ENCODE results near the gene IQCH.
A peak's percentile ranks its signal among the peaks of the same experiment; 100 is the strongest.
"Not testable (repeated sequence)": the region's sequence is repeated elsewhere in the genome, so short reads cannot be mapped to it uniquely, and the experiment has no call there.

Gene IQCH

DNA sequence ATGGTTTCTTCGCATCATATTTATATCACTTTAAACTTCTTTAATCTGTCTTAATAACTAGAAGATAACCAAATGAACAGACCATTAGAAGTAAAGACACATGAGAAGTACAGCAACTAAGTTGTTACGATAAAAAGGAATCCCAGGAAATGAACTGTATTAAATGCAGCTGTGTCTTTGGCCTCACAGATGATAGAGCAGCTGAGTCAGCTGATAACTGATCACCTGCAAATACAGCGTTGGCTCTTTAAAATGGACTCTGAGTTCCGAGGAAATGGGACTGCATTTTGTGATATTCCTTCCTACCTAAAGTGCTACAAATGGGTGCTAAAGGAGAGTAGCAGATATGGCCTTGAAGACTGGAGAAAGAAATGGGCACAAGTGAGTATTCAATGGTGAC lies 145.3 kb downstream of the IQCH start:
- no peak for DNase-seq

DNA sequence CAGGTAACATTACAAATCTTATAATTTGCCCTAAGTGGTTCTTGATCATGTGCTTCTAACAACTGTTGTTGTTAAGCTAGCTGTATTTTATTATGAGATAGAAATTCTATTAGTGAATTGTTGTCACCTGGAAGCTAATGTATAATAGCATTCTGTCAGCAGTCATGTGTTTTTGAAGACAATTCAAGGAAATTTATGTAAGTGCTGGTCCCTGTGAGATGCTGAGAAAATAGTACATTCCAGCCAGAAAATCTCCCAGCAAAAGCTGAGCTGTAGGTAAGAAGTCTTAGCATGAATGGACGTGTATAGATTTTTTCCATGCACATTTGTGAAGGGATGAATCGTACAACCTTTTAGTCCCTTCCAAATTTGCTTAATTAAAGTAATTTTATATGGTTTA lies 146.3 kb downstream of the IQCH start:
- DNase-seq = no peak

DNA sequence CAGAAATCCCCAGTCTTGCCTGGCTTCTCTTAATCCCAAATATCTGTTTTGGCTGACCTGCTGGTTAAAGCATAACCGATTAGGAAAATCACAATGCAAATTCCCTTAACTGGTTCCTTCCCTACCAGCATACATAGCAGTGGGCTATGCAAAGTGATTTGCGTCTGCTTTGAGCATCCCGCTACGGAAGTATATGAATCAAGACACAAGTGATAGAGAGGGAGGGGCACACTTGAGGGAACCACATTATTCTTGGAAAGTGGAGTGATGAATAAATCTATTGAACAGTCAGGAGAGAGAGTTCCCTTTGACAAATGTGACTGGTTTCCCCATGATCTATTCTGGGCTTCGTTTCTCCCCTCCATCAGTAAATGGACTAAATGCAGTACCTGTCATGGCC lies 146.8 kb downstream of the IQCH start:
- no peak for DNase-seq

DNA sequence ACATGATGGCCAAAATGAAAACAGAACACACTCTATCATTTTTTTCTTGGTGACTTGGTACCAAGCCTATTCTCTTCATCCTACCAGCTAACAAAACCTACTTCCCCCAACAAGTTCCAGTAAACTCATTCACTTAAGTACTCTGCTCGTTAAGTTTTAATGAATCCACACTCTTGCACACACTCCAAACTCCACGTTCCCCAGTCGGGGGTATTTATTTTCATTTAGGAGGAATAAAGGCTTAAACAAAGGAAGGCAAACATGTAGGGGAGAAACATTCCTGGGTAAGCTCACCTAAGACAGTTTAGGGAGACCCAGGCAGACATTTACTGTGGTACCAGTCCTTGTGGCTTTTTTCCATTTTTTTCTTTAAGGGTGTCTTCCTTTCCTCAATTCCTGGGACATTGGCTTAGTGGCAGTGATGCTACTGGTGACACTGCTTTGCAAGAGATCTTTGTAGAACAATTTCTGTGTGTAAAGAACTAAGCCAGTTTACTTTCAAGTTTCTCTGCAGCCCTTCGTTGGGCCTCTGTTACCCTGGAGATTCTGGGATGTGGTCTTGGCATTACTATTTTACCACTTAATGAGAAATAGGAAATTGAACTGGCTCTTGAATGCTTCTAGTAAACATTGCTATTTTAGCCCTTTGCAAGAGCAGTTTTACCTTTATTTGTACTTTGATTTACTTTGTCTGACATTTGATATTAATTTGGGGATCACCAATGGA lies 149.0 kb downstream of the IQCH start:
- DNase-seq = no peak

DNA sequence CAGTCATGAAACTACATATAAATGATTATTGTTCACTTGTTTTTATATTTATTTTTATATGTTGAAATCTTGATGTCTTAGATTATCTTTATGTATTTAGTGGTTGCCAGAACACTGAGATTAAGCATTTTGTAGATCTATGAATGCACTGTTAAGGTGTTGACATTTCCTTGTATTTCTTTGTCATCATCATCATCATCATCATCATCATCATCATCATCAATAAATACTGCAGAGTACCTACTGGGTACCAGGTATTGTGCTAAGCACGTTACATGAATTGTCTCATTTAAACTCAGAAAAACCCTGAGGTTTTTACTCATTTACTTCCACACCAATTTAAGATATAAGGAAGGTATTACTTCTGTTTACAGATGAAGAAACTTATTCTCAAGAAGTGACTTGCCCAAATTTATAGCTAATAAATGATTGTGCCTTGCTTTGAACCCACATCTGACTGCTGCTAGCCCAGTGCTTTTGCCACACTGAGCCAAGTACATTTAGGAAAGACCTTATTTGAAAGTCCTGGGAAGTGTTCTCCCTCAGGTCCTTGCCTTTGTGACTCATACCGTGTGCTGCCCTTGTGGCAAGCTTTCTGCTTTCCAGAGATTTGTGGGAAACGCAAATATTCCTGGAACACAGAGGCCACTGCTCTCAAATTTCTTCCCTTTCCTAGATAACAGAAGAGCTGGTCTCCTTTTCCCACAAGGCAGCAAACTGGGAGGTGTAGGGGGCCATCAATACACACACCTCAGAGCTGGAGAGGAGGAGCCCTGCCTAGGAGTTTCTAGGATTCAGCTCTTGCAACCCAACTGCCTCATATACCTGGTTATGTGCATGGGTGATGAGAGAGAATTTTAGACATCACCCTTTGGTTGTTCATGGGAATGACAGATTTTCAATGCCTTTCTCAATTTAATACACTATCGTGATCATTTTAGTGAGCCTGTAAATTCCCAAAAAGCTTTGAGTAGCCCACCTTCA lies 150.9 kb downstream of the IQCH start:
- DNase-seq = no peak

DNA sequence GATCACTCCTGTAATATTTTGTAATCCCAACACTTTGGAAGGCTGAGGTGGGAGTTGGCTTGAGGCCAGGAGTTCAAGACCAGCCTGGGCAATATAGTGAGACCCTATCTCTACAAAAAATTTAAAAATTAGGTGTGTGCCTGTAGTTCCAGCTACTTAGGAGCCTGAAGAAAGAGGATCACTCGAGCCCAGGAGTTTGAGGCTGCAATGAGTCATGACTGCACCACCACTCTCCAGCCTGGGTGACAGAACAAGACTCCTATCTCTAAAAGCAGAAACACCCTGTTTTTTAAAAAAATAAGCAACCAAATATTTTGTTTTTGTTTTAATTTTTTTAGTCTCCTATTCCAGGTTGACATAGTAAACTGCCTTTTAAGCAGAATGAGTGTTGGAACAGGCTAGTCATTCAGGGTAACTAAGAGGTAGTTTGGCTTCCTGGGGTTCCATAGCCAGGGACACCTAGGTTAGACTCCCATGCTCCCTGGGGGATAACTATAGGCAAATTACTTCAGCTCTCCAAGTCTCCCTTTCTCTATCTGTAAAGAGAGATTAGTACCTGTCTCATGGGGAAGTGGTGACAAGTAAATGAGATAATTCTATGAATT lies 151.8 kb downstream of the IQCH start:
- DNase-seq = no peak

DNA sequence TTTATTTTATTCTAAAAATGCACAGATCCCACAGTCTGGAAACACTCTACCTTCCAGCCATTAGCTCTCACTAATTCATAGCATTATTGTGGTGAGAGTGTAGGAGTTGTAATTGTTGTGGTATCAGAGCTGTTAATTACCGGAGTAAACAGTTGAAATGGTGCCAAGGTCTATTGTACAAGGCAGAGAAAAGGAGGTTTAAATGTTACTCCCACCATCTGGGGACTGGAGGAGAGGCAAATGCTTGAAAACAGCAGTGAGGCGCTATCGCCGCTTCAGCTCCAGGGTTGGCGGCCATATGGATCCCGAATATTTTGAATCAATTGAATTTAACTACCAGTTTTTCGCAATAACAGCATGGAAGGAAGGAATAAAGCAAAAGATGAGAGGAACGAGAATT lies 153.2 kb downstream of the IQCH start:
- DNase-seq = no peak

DNA sequence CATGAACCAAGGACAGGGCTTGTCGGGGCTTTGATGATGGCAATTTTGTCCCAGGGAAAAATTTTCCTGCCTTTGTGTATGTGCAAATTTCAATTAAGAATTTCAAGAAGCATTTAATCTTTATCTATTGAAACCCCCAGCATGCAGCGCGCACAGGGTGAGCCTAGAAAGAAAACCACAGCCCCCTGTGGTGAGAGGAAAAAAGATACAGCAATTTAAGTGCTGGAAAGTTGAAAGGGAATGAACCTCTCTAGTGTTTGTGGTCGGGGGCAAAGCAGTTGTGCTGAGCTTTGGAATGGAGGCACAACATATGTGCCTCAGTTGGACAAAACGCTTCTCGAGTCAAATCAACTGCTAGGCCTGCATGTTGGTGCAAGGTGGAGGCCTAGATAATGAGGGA lies 154.6 kb downstream of the IQCH start:
- DNase-seq = no peak

DNA sequence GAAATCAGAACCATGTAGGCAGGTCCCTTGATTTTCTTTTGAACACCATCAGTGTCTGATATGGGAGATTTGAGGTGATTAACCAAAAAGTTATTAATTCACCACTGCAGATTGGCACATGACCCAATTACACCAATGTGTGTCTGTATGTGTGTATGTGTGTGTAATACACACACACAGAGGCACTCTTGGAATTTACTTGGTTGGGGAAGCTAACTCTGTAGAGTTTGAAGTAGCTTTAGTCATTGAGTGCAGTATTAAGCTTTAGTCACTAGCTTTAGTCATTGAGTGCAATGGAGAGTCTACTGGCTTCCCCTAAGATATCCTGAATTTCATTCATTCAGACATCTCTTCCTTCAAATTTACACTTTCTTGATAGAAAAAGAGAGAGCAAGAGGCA lies 156.9 kb downstream of the IQCH start:
- no peak for DNase-seq

DNA sequence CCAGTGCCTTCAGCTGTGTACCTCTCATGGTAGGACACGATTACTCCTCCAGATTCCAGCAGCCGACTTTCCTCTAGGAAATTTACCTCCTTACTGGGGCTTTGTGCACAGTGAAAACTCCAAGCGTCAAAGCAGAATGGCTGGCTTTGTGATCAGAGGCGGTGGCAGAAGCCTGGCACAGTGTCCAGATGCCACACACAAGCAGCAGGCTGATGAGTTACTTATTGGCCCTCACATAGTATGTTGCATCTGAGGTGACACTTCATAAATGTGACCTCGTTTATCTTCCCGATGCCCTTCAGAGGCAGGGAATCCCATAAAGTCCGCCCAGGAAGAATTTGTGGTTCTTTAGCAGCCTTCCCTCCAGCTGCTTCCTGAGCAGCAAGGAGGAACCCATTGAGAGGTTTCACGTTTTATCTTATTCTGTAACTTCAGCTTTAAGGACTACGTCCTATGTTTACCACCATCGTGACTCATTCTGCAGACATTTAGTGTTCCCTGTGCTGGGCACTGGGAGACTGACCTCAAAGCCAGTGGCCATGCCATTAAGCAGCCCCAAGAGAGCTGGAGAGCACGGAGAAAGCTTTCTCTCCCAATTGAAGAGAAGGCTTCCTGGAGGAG lies 159.3 kb downstream of the IQCH start:
- DNase-seq = no peak

DNA sequence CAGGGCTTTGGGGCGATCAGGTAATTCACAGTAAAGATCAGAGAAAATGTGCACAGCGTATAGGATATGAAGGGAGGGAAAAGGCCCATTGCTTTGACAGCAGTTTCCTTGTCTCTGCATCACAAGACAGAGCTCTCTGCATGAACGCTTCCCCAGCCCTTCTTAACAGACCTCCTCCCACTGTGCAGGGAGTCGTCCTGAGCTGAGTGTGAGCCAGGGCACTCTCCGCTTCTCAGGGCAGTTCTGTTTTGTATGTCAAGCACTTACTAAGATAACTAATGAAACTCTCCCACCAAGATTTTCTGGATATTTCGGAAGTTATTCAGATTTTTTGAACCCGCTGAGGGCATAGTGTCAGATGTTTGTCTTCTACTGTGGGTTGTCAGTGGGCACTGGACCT lies 160.6 kb downstream of the IQCH start:
- DNase-seq = no peak

DNA sequence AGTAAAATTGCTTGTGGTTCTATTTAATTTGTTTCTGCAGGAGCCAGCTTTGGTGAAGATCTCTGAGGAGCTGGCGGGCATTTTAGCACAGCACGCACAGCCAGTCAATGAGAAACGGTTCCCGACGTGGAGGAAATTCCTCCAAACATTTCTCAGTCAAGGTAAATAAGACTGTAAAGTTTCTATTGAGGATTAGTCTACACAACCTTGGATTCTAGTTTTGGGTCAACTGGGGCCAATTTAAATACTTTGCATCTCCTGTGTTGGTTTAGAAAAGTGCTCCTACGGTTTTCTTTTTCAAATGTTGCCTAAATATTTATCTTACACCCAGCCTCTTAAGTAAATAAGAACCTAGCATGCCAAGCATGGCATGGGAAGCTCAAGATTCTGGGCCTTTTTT lies 162.3 kb downstream of the IQCH start:
- no peak for DNase-seq

DNA sequence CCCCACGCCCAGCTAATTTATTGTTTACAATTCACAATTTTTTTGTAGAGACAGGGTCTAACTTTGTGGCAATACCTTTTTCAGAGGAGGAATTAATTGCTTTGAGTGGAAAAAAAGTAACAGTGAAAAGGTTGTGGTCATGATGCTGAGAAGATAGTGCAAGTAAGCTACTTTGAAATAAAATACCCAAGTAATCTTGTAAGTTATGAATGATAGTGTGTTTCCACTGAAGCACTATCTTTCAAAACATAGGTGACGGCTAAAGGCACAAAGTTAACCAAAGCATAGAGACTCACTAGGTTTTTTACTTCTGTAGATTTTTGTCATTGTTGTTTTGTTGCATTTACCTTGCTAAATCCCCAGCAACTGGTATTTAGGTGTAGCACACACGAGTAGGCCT lies 165.1 kb downstream of the IQCH start:
- DNase-seq = no peak

DNA sequence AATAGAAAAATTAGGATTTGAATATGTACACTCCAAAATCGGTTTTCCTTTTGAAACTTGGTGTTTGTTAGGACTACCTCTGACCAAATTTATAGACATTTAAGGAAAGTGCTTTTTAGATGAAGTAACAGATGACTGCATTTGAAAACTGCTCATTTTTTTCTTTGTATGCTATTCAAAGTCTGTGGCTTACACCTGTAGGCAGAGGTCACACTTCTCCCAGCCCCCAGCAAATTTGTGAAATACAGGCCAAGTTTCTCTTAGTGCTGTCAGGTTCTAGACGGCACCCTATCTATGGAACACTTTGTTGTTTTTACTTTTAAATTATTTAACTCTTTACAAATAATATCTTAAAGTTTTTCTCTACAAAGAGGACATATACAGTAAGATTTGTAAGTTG lies 165.6 kb downstream of the IQCH start:
- no peak for DNase-seq

DNA sequence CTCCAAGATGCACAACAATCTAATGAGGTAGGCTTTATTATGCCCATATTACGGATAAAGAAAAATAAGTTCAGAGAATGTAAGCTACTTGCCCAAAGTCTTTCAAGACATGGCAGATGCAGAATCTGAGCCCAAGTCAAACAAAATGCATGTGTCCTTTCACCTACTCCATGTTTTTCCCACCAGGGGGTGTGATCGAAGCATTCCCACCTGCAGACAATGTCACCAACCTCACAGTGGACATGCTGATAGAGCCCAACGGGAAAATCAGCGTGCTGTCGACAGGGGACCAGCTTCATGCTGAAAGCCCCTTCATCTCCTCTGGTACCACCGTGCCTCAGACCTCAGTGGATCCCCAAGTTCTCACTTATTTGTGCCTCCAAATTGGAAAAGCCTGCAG lies 166.5 kb downstream of the IQCH start:
- no peak for DNase-seq

DNA sequence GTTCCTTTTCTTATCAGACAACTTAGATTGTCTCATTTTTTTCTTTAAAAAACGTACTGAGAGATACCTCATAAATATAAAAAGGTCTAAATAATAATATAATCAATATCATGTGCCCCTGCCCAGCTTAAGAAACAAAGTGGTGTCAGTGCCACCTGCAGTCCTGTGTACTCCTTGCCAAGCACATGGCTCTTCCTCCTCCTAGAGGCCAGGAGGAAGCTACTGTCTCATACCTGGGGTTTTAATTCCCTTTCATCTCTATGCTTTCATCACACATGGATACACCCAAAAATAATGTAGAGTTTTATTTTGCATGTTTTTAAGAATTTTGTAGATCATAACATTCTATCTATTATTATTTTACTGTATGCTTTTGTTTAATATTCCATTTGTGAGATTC lies 167.7 kb downstream of the IQCH start:
- no peak for DNase-seq

DNA sequence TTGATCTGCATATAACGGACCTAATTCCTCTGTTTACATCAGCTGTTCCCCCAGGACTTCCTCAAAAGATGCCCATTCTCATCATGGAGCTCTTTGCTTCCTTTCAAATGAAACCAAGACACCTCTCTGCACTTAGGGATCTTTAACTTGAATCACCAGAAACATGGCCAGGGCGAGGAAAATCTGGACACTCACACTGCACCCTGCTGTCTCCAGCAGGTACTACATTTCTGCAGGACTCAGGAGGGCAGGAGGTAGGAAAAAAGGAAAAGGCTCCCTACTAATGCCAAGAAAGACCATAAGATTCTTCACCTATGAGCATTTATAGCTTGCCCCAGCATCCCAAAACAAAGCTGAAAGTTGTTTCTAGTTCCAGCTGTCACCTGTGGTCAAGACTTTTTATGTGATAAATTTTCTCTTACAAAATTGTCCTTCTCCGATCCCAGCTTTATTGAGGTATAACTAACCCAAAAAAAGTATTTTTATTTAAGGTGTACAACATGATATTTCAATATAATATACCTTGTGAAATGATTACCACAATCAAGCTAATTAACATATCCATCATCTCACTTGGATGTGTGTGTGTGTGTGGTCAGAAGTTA lies 179.0 kb downstream of the IQCH start:
- peak; percentile 47 for DNase-seq

DNA sequence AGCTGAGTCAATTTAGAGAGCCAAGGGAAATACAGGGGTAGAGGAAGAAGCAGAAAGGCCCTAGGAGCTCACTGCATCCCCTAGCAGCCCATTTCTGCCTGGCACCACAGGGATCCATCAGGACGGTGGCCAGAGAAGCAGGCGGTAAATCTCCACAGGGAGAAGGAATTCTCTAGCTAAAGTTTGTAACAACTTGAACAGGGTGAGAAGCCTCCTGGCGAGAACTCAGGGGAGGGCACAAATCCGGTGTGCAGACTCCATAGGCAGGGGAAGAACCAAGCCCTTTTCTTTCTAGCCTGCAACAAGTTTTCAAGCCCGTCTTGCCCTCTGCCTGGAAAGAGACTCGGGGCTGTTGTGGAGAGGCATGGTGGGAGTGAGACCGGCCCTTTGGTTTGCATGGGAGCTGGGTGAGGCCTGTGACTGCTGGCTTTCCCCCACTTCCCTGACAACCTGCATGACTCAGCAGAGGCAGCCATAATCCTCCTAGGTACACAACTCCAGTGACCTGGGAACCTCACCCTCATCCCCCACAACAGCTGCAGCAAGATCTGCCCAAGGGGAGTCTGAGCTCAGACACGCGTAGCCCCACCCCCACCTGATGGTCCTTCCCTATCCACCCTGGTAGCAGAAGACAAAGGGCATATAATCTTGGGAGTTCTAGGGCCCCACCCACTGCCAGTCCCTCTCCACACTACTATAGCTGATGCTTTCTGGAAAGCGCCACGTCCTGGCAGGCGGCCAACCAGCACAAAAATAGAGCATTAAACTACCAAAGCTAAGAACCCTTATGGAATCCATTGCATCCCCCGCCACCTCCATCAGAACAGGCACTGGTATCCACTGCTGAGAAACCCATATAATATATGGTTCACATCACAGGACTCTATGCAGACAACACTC lies 182.0 kb downstream of the IQCH start:
- not testable (repeated sequence) for DNase-seq

DNA sequence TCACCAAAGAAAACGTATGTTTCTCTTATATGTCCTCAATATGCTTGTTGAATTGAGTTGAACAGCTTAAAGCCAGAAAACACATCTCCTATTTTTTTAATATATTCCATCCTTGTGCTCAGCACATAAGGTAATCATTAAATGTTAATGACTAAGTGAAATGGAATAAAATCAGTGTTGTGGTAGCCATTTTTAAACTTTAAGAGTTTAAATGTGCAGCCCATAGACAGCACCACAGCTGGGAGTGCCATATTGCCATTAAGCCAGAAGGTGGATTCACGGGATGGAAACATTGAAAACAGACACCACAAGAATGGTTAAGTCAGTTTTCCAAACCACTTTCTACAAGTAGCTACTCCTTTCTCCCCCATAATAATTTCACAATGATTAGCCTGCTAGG lies 189.5 kb downstream of the IQCH start:
- no peak for DNase-seq

DNA sequence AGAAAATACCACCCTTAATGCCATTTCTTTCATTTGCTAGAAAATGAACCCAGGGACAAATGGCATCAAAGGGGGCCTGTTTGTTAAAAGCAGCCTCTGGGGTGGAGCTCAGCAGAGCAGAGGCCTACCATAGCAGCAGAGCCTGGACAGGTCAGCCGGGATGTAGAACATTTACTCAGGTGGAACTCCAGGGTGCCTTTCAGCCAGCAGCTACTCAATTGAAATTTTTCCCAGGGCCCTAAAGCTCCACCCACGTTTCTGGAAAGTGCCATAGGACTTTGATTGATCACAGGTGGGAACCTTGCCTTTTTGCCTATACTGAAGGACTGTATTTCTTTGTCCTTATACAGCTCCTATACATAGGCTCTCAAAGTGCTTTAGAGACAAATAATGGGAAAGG lies 191.9 kb downstream of the IQCH start:
- no peak for DNase-seq

DNA sequence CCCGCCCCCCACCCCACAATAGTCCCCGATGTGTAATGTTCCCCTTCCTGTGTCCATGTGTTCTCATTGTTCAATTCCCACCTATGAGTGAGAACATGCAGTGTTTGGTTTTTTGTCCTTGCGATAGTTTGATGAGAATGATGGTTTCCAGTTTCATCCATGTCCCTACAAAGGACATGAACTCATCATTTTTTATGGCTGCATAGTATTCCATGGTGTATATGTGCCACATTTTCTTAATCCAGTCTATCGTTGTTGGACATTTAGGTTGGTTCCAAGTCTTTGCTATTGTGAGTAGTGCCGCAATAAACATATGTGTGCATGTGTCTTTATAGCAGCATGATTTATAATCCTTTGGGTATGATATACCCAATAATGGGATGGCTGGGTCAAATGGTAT lies 193.8 kb downstream of the IQCH start:
- DNase-seq = not testable (repeated sequence)

DNA sequence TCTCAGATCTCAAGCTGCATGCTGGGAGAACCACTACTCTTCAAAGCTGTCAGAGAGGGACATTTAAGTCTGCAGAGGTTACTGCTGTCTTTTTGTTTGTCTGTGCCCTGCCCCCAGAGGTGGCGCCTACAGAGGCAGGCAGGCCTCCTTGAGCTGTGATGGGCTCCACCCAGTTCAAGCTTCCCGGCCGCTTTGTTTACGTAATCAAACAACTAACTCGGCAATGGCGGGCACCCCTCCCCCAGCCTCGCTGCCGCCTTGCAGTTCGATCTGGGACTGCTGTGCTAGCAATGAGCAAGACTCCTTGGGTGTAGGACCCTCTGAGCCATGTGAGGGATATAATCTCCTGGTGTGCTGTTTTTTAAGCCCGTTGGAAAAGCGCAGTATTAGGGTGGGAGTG lies 199.1 kb downstream of the IQCH start:
- not testable (repeated sequence) for DNase-seq
